ENCODE results near the gene C12orf50. TPM values are rescaled to one million over a fixed set of nuclear protein-coding genes. Genes with fewer than 3 reads are reported as not detected.

C12orf50 gene
- total and polyA plus RNA-seq, 10 of the 15 experiments (the other 5 are each of a cell fraction or from before 2014, with no cell fraction given) = 0.03 to 0.06 TPM; not detected in 8

GRCh38 chr12:88063375-88063774, 34.2 kb upstream of the C12orf50 start (continued):
- TF ChIP-seq, protein P1, sequence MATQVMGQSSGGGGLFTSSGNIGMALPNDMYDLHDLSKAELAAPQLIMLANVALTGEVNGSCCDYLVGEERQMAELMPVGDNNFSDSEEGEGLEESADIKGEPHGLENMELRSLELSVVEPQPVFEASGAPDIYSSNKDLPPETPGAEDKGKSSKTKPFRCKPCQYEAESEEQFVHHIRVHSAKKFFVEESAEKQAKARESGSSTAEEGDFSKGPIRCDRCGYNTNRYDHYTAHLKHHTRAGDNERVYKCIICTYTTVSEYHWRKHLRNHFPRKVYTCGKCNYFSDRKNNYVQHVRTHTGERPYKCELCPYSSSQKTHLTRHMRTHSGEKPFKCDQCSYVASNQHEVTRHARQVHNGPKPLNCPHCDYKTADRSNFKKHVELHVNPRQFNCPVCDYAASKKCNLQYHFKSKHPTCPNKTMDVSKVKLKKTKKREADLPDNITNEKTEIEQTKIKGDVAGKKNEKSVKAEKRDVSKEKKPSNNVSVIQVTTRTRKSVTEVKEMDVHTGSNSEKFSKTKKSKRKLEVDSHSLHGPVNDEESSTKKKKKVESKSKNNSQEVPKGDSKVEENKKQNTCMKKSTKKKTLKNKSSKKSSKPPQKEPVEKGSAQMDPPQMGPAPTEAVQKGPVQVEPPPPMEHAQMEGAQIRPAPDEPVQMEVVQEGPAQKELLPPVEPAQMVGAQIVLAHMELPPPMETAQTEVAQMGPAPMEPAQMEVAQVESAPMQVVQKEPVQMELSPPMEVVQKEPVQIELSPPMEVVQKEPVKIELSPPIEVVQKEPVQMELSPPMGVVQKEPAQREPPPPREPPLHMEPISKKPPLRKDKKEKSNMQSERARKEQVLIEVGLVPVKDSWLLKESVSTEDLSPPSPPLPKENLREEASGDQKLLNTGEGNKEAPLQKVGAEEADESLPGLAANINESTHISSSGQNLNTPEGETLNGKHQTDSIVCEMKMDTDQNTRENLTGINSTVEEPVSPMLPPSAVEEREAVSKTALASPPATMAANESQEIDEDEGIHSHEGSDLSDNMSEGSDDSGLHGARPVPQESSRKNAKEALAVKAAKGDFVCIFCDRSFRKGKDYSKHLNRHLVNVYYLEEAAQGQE (IDR thresholded peaks at IDR 0.05; ENCODE audit: low read depth, low read length) = no peak
- no peak for TF ChIP-seq CEBPB (IDR thresholded peaks at IDR 0.05; ENCODE audit: borderline replicate concordance in 1 of 2, low read depth in 2 of 2, low read length in 2 of 2)
- TF ChIP-seq, protein P2, sequence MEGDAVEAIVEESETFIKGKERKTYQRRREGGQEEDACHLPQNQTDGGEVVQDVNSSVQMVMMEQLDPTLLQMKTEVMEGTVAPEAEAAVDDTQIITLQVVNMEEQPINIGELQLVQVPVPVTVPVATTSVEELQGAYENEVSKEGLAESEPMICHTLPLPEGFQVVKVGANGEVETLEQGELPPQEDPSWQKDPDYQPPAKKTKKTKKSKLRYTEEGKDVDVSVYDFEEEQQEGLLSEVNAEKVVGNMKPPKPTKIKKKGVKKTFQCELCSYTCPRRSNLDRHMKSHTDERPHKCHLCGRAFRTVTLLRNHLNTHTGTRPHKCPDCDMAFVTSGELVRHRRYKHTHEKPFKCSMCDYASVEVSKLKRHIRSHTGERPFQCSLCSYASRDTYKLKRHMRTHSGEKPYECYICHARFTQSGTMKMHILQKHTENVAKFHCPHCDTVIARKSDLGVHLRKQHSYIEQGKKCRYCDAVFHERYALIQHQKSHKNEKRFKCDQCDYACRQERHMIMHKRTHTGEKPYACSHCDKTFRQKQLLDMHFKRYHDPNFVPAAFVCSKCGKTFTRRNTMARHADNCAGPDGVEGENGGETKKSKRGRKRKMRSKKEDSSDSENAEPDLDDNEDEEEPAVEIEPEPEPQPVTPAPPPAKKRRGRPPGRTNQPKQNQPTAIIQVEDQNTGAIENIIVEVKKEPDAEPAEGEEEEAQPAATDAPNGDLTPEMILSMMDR (IDR thresholded peaks at IDR 0.05 in 2 of 3, conservative IDR thresholded peaks at IDR 0.05 in 1 of 3; ENCODE audit: control insufficient read depth in 2 of 3, extremely low read depth in 1 of 3, insufficient read depth in 1 of 3, low read depth in 3 of 3, low read length in 3 of 3) = no peak
- peak; percentile 56 for TF ChIP-seq MEF2B (IDR thresholded peaks at IDR 0.05; ENCODE audit: partially characterized antibody, poor library complexity, severe bottlenecking)
- no peak for TF ChIP-seq BHLHE40 (IDR thresholded peaks at IDR 0.05; ENCODE audit: borderline replicate concordance in 1 of 2, low read depth in 2 of 2, low read length in 1 of 2)
- no peak for TF ChIP-seq BCLAF1 (IDR thresholded peaks at IDR 0.05)
- peak; percentile 82 for TF ChIP-seq MTA2 (IDR thresholded peaks at IDR 0.05; ENCODE audit: low read depth)
- TF ChIP-seq PAX5 (IDR thresholded peaks at IDR 0.05; ENCODE audit: borderline replicate concordance, low read depth, low read length) = no peak
- peak; percentile 71 for TF ChIP-seq JUNB (IDR thresholded peaks at IDR 0.05)
- 0 out of 2 replicates have a peak, but pooled peaks have one; percentile 24 for TF ChIP-seq ATF7 (IDR thresholded peaks at IDR 0.05; ENCODE audit: low read depth)
- no peak for TF ChIP-seq BCL11A (IDR thresholded peaks at IDR 0.05; ENCODE audit: low read depth, low read length)
- no peak for TF ChIP-seq ZSCAN29 (IDR thresholded peaks at IDR 0.05)
- TF ChIP-seq POLR2AphosphoS2 (IDR thresholded peaks at IDR 0.05; ENCODE audit: low read depth, low read length) = no peak
- 0 out of 2 replicates have a peak, but pooled peaks have one; percentile 22 for TF ChIP-seq IRF4 (IDR thresholded peaks at IDR 0.05; ENCODE audit: low read depth, low read length)
- TF ChIP-seq NFIC (IDR thresholded peaks at IDR 0.05; ENCODE audit: low read depth, low read length) = peak; percentile 24; the same call in 1 of the 2 replicates
- TF ChIP-seq BMI1 (IDR thresholded peaks at IDR 0.05; ENCODE audit: borderline replicate concordance) = no peak; the same call in 1 of the 2 replicates
- TF ChIP-seq, protein P3, sequence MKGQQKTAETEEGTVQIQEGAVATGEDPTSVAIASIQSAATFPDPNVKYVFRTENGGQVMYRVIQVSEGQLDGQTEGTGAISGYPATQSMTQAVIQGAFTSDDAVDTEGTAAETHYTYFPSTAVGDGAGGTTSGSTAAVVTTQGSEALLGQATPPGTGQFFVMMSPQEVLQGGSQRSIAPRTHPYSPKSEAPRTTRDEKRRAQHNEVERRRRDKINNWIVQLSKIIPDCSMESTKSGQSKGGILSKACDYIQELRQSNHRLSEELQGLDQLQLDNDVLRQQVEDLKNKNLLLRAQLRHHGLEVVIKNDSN (IDR thresholded peaks at IDR 0.05; ENCODE audit: borderline replicate concordance, extremely low read length, insufficient read depth, low read depth, low read length) = no peak
- TF ChIP-seq SPI1 (IDR thresholded peaks at IDR 0.05; ENCODE audit: borderline replicate concordance, insufficient read depth, low read depth, low read length) = no peak
- no peak for TF ChIP-seq TARDBP (IDR thresholded peaks at IDR 0.05; ENCODE audit: borderline replicate concordance)
- no peak for TF ChIP-seq KAT2A (conservative IDR thresholded peaks at IDR 0.05; ENCODE audit: control insufficient read depth, low read depth, low read length)
- 0 out of 2 replicates have a peak, but pooled peaks have one; percentile 23 for TF ChIP-seq JUND (IDR thresholded peaks at IDR 0.05; ENCODE audit: low read depth, low read length)
- TF ChIP-seq NR2C1 (IDR thresholded peaks at IDR 0.05) = no peak
